ENCODE results near the gene KRCC1.

GRCh38 chr2:88074150-88074549 lies 18.6 kb upstream of the KRCC1 start:
- TF ChIP-seq CTCF (IDR thresholded peaks at IDR 0.05) (no peak), POLR2A (IDR thresholded peaks at IDR 0.05) (no peak)
